Measurements from ENCODE around the gene ST6GAL1.
A peak's percentile ranks its signal among the peaks of the same experiment; 100 is the strongest.

ST6GAL1 gene

GRCh38 chr3:186984064-186984463 lies 53.7 kb downstream of the ST6GAL1 start:
- Histone ChIP-seq H3K27ac (no peak overlapping the region), H3K4me3 (no peak overlapping the region)
- no peak for DNase-seq (ENCODE audit: low spot score)
- no peak for TF ChIP-seq CTCF (IDR thresholded peaks at IDR 0.05)

GRCh38 chr3:186985661-186986364 lies 55.5 kb downstream of the ST6GAL1 start:
- peak overlapping the region; percentile 2 to 49 for H3K27ac ChIP-seq
- H3K4me3 ChIP-seq = no peak overlapping the region
- DNase-seq (ENCODE audit: low spot score) = no peak
- TF ChIP-seq CTCF (IDR thresholded peaks at IDR 0.05) = no peak

- Histone ChIP-seq H3K27ac (peak overlapping the region; percentile 2 to 49), H3K4me3 (no peak overlapping the region)
- TF ChIP-seq CTCF (IDR thresholded peaks at IDR 0.05) = no peak
- DNase-seq (ENCODE audit: low spot score) = no peak
Observed at GRCh38 chr3:186986406-186986805, 56.1 kb downstream of the ST6GAL1 start.

- DNase-seq (ENCODE audit: low spot score) = no peak
- TF ChIP-seq CTCF (IDR thresholded peaks at IDR 0.05) = no peak
- Histone ChIP-seq H3K4me3 (no peak overlapping the region), H3K27ac (peak overlapping the region in 1 of 2 donors; percentile 49)
Observed at GRCh38 chr3:186986816-186987215, 56.5 kb downstream of the ST6GAL1 start.

GRCh38 chr3:186988806-186989205 lies 58.5 kb downstream of the ST6GAL1 start:
- no peak for DNase-seq (ENCODE audit: low spot score)
- no peak overlapping the region for H3K4me3 ChIP-seq
- TF ChIP-seq CTCF (IDR thresholded peaks at IDR 0.05) = no peak
- no peak overlapping the region for H3K27ac ChIP-seq

- TF ChIP-seq CTCF (IDR thresholded peaks at IDR 0.05) = no peak
- H3K4me3 ChIP-seq = no peak overlapping the region
- DNase-seq (ENCODE audit: low spot score) = no peak
- no peak overlapping the region for H3K27ac ChIP-seq
Observed at GRCh38 chr3:186989429-186989828, 59.1 kb downstream of the ST6GAL1 start.

- no peak for TF ChIP-seq CTCF (IDR thresholded peaks at IDR 0.05)
- Histone ChIP-seq H3K4me3 (no peak overlapping the region), H3K27ac (peak overlapping the region in 1 of 2 donors; percentile 19)
- DNase-seq (ENCODE audit: low spot score) = no peak
Observed at GRCh38 chr3:186990277-186990676, 60.0 kb downstream of the ST6GAL1 start.
